HG03342 (cell line): Measurements from ENCODE around the gene UST.
"Not testable (repeated sequence)": the region's sequence is repeated elsewhere in the genome, so short reads cannot be mapped to it uniquely, and the experiment has no call there.

Source experiments
- ATAC-seq: cut with Tn5 transposase; IDR thresholded peaks from one replicate; pipeline ENCODE4 v1.9.1; 2021; ENCODE audit warnings: mild to moderate bottlenecking, moderate library complexity; ENCODE audit not compliant: unreplicated experiment

Gene UST

DNA sequence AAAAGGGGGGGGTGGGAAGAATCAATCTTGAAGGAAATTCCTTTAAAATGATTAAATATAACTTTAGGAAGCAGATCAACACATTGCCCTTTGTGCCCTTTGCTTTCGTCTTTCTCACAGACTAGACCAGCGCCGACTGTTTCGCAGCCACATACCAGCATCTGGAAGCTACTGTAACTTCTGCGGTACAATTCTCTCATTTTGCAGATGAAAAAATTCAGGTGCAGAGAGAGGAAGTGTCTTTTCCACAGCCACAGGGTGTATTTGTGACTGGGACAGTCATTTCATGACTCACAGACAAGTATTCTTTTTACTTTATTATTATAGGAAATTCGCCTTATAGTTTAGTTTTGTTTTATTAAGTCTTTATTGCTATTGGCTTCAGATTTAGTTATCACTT, 84.2 kb downstream of the UST start:
- ATAC-seq: no peak

DNA sequence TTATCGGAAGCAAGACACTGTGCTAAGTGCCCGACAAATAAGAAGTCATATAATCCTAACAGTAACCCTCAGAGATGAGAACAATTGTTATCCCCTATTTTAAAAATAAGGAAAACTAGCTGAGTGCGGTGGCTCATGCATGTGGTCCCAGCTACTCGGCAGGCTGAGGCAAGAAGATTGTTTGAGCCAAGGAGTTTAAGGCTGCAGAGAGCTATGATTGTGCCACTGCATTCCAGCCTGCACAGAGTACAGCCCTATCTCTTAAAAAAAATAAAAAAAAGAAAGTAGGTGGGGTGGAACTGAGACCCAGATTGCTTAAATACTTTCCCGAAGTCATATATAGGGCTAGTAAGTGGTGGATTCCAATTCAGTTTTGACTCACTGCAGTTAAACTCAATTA, 84.7 kb downstream of the UST start:
- ATAC-seq: no peak

DNA sequence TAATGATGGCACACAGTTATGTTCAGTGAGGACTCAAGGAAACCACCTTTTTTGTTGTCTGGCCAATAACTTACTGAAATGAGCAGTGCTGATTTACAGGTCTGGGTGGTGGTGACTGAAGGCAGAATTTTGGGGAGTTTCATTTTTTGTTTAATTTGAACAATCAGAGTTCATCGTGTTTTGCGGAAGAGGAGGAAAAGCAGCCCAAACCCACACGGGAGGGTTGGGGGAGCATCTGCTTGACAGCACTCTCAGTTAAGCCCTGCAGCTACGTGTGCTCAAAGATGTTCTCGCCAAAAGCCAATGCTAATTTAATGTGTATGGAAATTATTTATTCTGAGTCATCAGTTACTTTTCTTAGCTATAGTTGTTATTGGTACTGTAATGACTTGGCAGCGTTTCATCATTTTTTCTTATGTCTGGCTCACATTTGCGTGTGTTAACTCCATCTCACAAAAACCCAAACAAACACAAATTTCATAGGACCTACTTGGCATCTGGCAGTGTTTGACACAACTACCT, 89.2 kb downstream of the UST start:
- no peak for ATAC-seq

DNA sequence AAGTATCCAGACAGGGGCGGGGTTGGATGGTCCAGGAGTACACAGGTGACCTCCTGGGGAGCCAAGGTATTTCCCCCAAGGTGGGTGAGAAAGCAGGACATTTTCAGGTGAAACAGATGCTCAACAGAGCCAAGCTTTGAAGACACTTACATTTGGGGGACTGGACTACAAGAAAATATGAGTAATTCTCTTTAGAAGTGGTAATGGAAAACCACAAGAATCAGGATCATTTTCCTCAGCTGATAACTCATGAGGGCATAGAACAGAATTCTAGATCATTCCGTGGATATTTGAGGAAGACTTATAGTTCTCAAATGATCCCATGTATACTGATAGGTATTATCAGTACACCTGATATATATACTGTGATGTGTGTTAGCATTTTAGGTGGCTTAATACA, 89.9 kb downstream of the UST start:
- no peak for ATAC-seq

DNA sequence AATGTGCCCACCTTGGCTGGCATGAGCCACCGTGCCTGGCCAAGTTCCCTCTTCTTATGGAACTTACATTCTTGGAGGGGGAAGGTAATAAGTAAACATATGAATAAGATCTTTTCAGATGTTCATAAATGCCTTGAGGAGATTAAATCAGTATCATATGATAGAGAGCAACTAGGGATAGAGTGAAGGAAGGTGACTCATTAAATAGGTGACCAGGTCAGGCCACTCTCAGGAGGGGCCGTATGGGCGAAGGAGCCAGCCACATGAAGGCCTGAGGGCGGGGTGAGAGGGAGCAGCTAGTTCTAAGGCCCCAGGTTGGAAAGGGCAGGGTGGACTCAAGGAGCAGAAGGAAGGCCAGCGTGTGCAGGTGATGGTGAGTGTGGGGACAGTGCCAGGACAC, 91.1 kb downstream of the UST start:
- ATAC-seq: no peak

DNA sequence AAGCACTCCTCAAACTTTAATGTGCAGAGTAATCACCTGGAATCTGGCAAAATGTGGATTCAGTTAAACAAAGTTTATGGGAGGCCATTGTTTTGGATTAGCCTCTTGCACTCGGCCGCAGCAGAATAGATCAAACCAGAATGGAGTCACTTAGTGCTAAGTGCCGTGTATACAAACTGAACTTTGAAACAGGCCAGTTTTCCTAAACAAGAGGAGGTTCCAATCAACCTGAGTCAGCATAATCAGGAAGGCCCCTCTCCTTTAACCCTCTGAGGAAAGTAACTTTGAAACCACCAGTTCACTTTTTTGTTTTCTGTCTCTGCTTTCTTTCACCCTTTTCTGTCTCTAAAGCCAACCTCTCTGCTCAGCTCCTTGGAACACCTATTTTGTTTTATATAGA, 92.2 kb downstream of the UST start:
- ATAC-seq: no peak

DNA sequence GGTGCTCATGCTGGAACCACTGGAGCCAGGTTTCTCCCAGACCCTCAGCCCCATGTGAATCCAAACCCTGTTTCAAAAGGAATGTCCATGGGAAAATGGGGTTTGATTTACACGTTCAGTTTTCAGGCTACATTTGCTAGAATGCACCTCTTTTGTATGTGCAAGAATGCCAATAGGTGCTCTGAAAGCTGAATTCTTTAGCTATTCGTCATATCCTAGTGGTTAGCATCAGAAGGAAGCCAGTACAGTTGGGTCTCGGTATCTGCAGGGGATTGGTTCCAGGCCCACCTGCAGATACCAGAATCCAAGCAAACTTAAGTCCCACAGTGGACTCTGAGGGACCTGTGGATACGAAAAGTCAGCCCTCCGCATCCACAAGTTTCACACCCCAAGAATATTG, 93.4 kb downstream of the UST start:
- no peak for ATAC-seq

DNA sequence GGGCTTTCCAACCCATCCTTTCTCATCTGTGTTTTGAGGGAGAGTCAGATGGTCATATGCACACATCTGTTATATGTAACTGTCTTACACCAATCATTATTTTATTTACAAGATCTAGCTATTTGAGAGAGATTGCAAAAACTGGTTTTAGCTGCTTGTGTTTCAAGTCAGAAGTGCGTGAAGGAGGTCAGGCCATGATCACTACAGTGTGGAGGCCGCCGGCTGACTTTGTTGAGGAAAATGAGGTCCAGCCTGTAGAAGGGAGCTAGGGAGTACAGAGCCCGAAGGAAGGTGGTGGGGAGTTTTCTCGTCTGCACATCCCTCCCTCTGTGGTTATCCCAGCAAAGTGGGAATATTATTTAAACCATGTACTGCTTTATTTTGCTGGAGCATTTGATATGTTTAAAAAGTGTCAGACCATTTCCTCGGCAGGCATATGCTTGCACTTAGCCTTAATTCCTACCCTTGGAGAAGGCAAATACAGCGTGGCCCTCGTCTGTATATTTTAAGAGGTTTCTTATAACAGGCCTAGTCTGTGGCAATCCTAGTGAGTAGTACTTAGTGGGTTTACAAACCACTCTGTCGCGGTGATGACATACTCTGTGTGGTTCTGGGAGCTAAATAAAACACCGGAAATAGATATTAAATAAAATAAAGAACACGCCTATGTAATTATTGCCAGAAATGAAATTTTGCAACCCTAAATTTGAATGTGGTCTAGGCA, 95.6 kb downstream of the UST start:
- ATAC-seq: no peak

DNA sequence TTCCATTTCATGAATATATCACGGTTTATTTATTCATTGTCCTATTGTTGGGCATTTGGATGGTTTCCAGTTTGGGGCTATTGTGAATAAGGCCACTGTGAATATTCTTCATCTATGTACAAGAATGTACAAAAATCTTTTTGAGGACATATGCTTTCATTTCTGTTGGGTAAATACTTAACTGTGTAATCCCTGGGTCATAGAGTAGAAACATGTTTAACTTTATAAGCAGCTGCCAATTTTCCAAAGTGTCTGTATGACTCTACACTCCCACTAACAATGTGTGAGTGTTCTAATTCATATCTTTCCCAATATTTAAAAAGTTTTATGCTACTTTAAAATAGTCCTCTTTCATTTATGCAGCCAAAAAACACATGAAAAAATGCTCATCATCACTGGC, 98.6 kb downstream of the UST start:
- ATAC-seq: no peak

DNA sequence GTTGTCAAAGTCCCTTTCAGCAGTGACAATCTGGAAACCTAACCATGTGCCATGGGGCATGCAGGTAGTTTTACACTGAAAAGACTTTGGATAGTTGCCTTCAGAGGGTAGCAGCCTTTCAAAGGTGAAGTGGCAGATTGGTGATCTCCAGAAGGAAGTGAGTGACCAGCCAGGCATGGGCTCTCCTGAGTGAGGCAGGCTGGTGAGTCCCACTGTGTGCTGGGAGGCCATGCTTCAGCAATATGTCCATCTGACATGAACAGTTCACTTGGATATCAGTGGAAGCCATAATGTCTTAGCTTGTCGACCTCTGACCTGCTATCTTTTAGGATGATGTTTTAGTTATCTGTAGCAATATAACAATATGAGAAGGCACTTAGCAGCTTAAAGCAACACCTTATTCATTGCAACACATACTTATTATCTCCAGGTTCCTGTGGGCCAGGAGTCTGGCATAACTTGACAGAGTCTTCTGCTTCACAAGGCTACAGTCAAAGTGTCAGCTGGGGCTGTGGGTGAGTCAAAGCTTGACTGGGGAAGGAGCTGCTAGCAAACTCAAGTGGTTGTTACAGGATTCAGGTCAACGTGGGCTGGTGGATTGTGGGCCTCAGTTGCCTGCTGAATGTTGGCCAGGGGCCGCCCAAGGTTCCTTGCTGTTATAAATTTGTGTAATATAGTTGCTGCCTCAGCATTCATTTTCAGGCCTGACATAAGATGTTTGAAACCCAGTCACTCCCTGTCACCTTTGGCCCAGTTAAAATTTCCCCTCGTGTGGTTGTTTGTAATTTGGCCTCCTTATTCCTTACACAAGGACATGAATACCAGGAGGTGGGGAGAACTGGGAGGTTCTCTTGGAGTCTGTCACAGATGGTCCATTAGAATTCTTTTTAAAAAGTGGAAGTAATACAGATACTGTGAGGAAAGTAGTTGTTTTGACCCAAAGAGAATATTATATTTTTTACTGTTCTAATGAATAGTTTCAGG, 100.2 kb downstream of the UST start:
- no peak for ATAC-seq

DNA sequence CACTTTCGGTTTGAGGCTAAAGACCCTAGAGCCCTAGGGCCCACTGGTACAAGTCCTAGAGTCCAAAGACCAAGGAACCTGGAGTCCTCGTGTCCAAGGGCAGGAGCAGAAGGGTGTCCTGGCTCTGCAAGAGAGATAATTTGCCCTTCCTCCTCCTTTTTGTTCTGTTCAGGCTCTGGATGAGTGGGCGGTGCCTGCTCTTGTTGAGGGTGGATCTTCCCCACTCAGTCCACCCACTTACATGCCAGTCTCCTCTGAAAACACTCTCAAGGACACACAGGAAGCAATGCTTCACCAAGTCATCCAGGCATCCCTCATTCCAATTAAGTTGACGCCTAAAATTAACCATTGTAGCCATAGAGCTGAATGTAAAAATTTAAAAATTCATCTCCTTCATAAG, 102.1 kb downstream of the UST start:
- no peak for ATAC-seq

DNA sequence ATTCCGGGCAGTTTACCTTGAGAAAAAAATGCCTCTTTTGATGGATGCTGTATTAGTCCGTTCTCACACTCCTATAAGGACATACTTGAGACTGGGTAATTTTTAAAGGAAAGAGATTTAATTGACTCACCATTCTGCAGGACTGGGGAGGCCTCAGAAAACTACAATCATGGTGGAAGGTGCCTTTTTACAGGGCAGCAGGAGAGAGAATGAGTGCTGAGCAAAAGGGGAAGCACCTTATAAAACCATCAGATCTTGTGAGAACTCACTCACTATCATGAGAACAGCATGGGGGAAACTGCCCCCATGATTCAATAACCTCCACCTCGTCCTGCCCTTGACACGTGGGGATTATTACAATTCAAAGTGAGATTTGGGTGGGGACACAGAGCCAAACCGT, 102.6 kb downstream of the UST start:
- not testable (repeated sequence) for ATAC-seq

DNA sequence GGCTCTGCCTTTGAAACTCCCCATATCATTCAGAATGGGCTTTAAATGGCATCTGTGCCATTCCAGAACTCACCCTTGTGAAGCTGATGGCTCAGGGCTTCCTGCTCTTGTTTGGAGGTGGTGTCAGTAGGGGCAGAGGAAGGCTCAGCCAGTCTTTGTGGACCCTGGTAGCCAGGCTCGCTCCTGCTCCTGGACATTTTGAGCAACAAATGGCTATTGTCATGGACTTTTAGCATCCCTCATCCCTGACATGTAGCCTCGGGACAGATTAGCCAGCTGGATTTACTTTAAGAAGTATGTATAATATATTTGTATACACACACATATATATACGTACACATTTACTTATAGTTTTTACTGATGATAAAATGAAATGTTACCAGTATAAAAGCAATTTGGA, 104.1 kb downstream of the UST start:
- ATAC-seq: no peak

DNA sequence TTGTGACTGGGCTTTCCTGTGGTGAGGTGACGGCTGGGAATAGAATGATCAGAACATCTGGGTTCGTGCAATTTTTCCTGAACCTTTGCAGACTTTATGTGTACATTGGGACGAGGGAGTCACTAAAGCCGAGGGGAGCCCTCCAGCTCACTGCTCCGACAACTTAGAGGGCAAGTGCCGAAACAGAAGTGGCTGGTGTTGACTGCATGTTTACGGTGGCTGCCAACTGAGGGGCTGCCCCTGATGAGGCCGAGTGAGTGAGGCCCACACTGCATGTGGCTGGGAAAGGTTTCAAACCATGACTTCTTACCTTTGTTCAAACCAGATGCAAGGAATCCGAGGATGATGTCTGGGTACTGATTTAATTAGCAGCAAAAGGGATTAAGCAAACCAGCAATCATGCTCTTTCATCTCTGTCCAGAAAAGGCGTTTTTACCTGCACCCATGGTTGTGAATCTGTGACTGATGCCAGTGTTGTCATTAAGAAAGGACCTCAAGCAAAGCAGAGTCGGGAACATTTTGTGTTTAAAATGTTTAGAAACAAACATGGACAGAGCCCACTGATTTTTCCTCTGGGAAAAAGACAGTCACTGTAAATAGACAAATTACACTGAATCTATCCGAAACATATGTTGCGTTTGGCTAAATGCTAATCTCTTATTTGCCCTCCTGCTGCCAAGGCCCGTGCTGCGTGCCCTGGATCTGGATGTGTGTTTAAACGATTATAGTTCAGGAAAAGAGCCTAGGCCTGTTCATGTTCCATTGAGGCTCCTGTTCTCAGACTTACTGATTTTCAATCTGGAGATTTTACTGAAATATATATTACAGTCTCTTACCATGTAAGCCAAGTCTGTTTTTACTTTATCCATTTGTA, 105.1 kb downstream of the UST start:
- no peak for ATAC-seq

DNA sequence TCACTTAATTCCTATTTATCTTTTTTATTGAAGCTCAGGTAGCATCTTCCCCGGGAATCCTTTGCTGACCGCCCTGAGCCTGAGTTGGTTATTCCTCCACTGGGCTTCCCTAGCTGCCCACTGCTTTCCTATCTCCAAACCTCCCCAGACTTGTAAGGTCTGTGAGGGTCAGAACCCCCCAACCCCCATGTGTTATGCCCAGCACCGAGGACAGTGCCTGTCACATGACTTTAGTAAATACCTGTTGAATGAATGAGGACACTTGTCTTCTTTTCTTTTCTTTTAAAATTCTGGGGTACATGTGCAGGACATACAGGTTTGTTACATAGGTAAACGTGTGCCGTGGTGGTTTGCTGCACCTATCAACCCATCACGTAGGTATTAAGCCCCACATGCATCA, 105.9 kb downstream of the UST start:
- no peak for ATAC-seq

DNA sequence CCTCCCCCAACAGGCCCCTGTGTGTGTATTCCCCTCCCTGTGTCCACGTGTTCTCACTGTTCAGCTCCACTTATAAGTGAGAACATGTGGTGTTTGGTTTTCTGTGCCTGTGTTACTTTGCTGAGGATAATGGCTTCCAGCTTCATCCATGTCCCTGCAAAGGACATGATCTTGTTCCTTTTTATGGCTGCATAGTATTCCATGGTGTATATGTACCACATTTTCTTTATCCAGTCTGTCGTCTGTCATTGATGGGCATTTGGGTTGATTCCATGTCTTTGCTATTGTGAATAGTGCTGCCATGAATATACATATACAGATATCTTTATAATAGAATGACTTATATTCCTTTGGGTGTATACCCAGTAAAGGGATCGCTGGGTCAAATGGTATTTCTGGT, 106.3 kb downstream of the UST start:
- not testable (repeated sequence) for ATAC-seq

DNA sequence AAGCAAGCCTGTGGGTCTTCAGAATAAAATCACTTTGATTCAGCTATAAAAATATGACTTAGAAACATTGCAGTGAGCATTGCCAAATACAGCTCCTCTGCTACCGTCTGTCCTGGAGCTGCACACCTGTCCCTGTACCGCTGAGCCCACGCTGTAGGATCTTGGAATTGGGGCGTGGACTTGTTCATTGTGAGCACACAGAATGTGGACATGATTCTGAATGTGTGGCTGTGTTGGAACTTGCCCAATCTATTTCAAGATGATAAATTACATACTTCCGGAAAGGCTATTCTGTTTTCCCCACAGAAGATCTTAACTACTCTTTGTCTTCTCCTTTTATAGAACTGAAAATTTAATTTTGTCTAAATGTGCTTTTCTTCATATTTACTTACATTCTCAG, 107.3 kb downstream of the UST start:
- ATAC-seq: no peak

DNA sequence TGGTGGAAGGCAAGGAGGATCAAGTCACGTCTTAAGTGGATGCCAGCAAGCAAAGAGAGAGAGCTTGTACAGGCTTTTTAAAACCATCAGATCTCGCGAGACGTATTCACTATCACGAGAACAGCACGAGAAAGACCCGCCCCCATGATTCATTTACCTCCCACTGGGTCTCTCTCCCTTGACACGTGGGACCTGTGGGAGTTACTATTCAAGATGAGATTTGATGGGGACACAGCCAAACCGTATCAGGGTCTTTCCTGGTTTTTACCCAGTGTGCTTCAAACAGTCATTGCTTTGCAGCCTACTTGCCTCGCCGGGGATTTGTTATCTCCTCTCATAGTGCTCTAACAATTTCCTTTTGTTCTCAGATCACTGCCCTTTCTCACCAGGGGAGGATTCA, 108.2 kb downstream of the UST start:
- no peak for ATAC-seq

DNA sequence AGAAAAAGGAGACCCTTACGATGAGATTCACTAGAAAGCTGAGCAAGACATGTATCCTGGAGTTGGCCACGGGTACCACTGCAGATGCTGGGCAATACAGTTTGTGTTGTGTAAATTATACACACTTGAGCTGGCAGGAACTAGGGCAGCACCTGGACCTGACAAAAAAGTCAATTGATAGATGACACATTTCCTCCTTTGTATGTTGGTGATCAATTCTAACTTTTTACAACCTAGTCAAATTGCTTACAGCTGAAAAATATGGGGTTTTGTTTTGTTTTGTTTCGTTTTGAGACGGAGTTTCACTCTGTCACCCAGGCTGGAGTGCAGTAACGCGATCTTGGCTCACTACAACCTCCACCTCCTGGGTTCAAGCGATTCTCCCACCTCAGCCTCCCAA, 108.9 kb downstream of the UST start:
- no peak for ATAC-seq

DNA sequence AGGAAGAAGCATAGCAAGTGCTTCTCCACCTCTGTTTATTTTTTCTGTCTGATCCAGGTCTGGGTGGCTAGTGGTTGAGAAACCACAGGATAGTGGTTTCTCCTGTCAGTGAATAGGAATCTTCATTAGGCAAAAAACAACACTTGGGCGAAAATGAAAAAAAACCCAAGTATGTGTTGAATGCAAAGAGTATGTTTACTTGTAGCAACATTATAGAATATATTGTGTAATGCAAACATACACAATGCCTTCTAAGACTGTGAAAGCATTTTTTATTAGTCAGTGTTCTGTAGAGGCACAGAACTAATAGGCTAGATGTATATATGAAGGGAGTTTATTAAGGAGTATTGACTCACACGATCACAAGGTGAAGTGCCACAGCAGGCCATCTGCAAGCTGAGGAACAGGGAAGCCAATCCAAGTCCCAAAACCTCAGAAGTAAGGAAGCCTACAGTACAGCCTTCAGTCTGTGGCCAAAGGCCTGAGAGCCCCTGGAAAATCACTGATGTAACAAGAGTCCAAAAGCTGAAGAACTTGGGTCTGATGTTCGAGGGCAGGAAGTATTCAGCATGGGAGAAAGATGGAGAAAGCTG, 111.1 kb downstream of the UST start:
- ATAC-seq: no peak

DNA sequence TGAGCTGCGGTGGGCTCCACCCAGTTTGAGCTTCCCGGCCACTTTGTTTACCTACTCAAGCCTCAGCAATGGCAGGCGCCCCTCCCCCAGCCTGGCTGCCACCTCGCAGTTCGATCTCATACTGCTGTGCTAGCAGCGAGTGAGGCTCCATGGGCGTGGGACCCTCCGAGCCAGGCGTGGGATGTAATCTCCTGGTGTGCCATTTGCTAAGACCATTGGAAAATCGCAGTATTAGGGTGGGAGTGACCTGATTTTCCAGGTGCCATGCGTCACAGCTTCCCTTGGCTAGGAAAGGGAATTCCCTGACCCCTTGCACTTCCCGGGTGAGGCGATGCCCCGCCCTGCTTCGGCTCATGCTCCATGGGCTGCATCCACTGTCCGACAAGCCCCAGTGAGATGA, 117.3 kb downstream of the UST start:
- not testable (repeated sequence) for ATAC-seq
